Dermis blood vessel endothelial cell (primary cell): ENCODE data around the gene TRERF1. TPM values are rescaled to one million over a fixed set of nuclear protein-coding genes. Genes with fewer than 3 reads are reported as not detected.

Experiments used
- DNase-seq: peaks from one replicate; pipeline ENCODE4 v3.0.0; 2010
- total RNA-seq: library from RNA; depleted of rRNA; stranded (reverse); fragments of >200 nt; gene quantifications from 2 replicates; pipeline ENCODE4 v1.2.3, GENCODE V29; 2014

Gene TRERF1
- total RNA-seq, 1 donor from 2014 or later, result 0.17 TPM

- no peak for DNase-seq
These were observed 32.0 kb downstream of the TRERF1 start for GRCh38 chr6:42419490-42420280.

- DNase-seq, result no peak
These were observed 33.0 kb downstream of the TRERF1 start for GRCh38 chr6:42418724-42419123.

- DNase-seq, result no peak
These were observed 34.0 kb downstream of the TRERF1 start for GRCh38 chr6:42417641-42418112.

GRCh38 chr6:42411406-42411805, 40.3 kb downstream of the TRERF1 start:
- no peak for DNase-seq

- no peak for DNase-seq
These were observed 40.9 kb downstream of the TRERF1 start for GRCh38 chr6:42410861-42411260.

GRCh38 chr6:42409581-42409980, 42.1 kb downstream of the TRERF1 start:
- no peak for DNase-seq

- DNase-seq, result no peak
These were observed 44.3 kb downstream of the TRERF1 start for GRCh38 chr6:42407379-42407778.

- DNase-seq, result peak; percentile 26
These were observed 45.1 kb downstream of the TRERF1 start for GRCh38 chr6:42406306-42407280.

- DNase-seq, result no peak
These were observed 46.7 kb downstream of the TRERF1 start for GRCh38 chr6:42405021-42405420.

GRCh38 chr6:42404484-42404883, 47.2 kb downstream of the TRERF1 start:
- no peak for DNase-seq

GRCh38 chr6:42403831-42404230, 47.9 kb downstream of the TRERF1 start:
- no peak for DNase-seq

- DNase-seq, result no peak
These were observed 48.3 kb downstream of the TRERF1 start for GRCh38 chr6:42403421-42403820.

- no peak for DNase-seq
These were observed 49.5 kb downstream of the TRERF1 start for GRCh38 chr6:42402184-42402583.

GRCh38 chr6:42401613-42401951, 50.1 kb downstream of the TRERF1 start:
- no peak for DNase-seq

- no peak for DNase-seq
These were observed 50.7 kb downstream of the TRERF1 start for GRCh38 chr6:42400886-42401612.

GRCh38 chr6:42400061-42400760, 51.5 kb downstream of the TRERF1 start:
- no peak for DNase-seq

- no peak for DNase-seq
These were observed 55.0 kb downstream of the TRERF1 start for GRCh38 chr6:42396720-42397119.

GRCh38 chr6:42394881-42395620, 56.7 kb downstream of the TRERF1 start:
- no peak for DNase-seq

- DNase-seq, result no peak
These were observed 57.6 kb downstream of the TRERF1 start for GRCh38 chr6:42394151-42394550.

- DNase-seq, result no peak
These were observed 58.4 kb downstream of the TRERF1 start for GRCh38 chr6:42393339-42393738.

- no peak for DNase-seq
These were observed 58.9 kb downstream of the TRERF1 start for GRCh38 chr6:42392833-42393232.

GRCh38 chr6:42391441-42391840, 60.3 kb downstream of the TRERF1 start:
- DNase-seq, result no peak
